Neural crest cell (in vitro differentiated cells): ENCODE results near the gene DDX3X. TPM values are rescaled to one million over a fixed set of nuclear protein-coding genes. Genes with fewer than 3 reads are reported as not detected.
"Not testable (repeated sequence)": the region's sequence is repeated elsewhere in the genome, so short reads cannot be mapped to it uniquely, and the experiment has no call there.

Source experiments
- DNase-seq: peaks from one replicate; pipeline ENCODE4 v3.0.0; 2021; ENCODE audit warnings: low read depth, mixed read lengths, low spot score
- H3K27ac Mint-ChIP-seq: one replicate; pipeline ENCODE4 v1.8.0; 2021; ENCODE audit warnings: mild to moderate bottlenecking, mixed read lengths; ENCODE audit not compliant: unreplicated experiment
- H3K27me3 Mint-ChIP-seq: 2 replicates; pipeline ENCODE4 v1.8.0; 2021; ENCODE audit warnings: low read depth, mild to moderate bottlenecking, mixed read lengths
- H3K36me3 Mint-ChIP-seq: 2 replicates; pipeline ENCODE4 v1.8.0; 2021; ENCODE audit warnings: low read depth, mild to moderate bottlenecking, mixed read lengths
- H3K4me1 Mint-ChIP-seq: 2 replicates; pipeline ENCODE4 v1.8.0; 2021; ENCODE audit warnings: mixed read lengths
- H3K4me3 Mint-ChIP-seq: one replicate; pipeline ENCODE4 v1.8.0; 2021; ENCODE audit warnings: mild to moderate bottlenecking, mixed read lengths
- H3K9me3 Mint-ChIP-seq: 2 replicates; pipeline ENCODE4 v1.8.0; 2021; ENCODE audit warnings: mixed read lengths
- total RNA-seq: library from RNA; stranded (reverse); gene quantifications from 2 replicates; pipeline ENCODE4 v1.2.1, GENCODE V29; 2021
- TF ChIP-seq, protein P1 (sequence below): fragments of 200-600 bp; sonication (generic); conservative IDR thresholded peaks from 2 replicates; pipeline ENCODE4 v1.5.0; 2021; ENCODE audit warnings: antibody characterized with exemption, mild to moderate bottlenecking

Gene DDX3X
- total RNA-seq, 1 donor from 2014 or later = 300 TPM

DNA sequence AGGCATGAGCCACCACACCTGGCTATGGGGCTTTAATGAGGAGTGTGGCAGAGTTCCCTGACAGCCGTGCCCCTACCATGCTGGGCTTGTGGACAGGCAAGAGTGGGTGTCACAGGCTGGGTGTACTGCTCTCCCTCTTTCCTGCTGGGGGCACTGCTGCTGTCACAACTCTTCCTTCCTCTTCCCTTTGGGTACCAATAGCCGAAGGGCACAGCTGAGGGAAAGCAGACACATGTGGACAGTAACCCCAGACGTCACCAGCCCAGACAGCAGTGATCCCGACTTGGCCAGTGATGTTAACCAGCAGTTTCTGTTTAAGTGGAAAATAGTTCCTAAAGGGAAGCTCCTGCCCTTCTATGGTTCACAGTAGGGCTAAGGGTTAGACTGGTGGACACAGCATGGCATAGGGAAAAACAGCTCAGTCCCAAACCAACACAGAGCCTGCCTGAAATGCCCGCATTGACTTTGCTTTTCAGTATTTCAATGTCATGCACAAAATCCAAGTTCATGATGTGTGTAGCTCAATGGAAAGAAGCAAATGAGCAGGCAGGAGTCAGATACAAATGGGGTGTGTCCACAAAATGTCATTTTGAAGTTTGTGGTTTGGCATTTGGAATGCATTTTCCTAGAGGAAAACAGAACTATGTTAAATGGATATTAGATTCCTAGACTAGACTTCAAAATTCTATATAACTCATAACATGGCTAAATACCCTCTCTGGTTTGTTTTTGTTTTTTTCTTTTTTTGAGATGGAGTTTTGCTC, 24.9 kb upstream of the DDX3X start:
- Mint-ChIP-seq H3K9me3 (no peaks in the 10 kb centered on the region), H3K27ac (no peak overlapping the region), H3K27me3 (no peaks in the 10 kb centered on the region), H3K4me1 (no peaks in the 10 kb centered on the region), H3K4me3 (no peak overlapping the region), H3K36me3 (no peaks in the 10 kb centered on the region)
- TF ChIP-seq, protein P1, sequence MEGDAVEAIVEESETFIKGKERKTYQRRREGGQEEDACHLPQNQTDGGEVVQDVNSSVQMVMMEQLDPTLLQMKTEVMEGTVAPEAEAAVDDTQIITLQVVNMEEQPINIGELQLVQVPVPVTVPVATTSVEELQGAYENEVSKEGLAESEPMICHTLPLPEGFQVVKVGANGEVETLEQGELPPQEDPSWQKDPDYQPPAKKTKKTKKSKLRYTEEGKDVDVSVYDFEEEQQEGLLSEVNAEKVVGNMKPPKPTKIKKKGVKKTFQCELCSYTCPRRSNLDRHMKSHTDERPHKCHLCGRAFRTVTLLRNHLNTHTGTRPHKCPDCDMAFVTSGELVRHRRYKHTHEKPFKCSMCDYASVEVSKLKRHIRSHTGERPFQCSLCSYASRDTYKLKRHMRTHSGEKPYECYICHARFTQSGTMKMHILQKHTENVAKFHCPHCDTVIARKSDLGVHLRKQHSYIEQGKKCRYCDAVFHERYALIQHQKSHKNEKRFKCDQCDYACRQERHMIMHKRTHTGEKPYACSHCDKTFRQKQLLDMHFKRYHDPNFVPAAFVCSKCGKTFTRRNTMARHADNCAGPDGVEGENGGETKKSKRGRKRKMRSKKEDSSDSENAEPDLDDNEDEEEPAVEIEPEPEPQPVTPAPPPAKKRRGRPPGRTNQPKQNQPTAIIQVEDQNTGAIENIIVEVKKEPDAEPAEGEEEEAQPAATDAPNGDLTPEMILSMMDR = no peak
- DNase-seq = no peak

DNA sequence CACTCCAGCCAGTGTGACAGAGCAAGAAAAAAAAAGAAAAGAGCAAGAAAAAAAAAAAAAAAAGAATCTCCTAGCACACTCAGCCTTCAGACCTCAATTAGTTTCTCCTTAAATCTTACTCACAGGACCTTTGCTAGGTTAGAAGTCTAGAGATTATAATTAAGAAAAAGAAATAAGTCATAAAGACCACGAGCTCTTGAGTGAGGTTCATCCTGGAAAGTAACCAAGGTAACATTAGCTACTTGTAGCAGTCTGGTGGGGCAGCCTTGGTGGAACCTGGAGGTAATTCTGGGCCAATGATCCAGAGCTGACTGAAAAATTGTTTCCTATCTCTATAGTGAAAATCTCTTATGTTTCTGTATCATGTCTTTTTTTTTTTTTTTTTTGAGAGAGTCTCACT, 21.2 kb upstream of the DDX3X start:
- Mint-ChIP-seq H3K27me3 (no peaks in the 10 kb centered on the region), H3K36me3 (no peaks in the 10 kb centered on the region), H3K9me3 (peaks cover 2% of the 10 kb centered on the region), H3K27ac (no peak overlapping the region), H3K4me3 (no peak overlapping the region), H3K4me1 (no peaks in the 10 kb centered on the region)
- TF ChIP-seq, protein P1 = no peak
- DNase-seq = no peak

DNA sequence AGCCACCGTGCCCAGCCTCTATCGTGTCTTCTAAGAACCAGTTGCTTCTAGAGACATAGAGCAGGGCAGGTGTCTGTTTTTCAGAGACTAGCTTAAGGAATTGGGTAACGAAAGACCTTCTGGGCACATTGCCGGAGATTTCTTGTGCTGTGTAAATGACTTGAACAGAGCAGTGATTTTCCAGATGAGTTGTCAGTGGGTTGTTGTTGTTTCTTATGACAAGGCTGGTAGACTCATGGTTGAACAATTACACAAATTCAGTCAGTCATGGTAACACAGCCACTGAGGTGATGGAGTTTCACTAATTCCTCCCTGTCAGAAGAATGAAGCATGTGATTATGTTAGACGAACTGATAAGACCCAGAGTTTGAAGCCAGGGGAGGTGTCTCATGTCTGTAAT, 20.5 kb upstream of the DDX3X start:
- Mint-ChIP-seq H3K36me3 (no peaks in the 10 kb centered on the region), H3K27me3 (no peaks in the 10 kb centered on the region), H3K9me3 (peaks cover 3% of the 10 kb centered on the region), H3K4me1 (no peaks in the 10 kb centered on the region), H3K27ac (no peak overlapping the region), H3K4me3 (no peak overlapping the region)
- TF ChIP-seq, protein P1 = no peak
- no peak for DNase-seq

DNA sequence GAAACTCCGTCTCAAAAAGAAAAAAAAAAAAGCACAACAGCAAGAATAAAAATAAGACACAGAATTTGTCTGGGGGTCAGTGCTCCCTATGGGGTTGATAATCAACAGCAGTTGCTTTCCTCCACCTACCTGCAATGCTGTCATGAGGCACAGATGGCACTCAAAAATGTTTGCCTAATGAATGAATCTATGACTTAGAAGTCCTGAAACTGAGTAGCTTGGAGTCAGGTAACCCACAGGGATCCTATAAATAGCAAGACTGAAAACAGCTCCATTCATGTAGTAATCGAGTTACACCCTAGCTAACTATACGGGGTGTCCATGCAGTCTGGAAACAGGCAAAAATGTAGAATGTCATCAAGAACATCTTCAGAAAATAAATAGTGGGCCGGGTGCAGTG, 19.8 kb upstream of the DDX3X start:
- Mint-ChIP-seq H3K27ac (no peak overlapping the region), H3K4me1 (no peaks in the 10 kb centered on the region), H3K36me3 (no peaks in the 10 kb centered on the region), H3K27me3 (no peaks in the 10 kb centered on the region), H3K4me3 (no peak overlapping the region), H3K9me3 (peaks cover 3% of the 10 kb centered on the region)
- TF ChIP-seq, protein P1 = no peak
- no peak for DNase-seq

DNA sequence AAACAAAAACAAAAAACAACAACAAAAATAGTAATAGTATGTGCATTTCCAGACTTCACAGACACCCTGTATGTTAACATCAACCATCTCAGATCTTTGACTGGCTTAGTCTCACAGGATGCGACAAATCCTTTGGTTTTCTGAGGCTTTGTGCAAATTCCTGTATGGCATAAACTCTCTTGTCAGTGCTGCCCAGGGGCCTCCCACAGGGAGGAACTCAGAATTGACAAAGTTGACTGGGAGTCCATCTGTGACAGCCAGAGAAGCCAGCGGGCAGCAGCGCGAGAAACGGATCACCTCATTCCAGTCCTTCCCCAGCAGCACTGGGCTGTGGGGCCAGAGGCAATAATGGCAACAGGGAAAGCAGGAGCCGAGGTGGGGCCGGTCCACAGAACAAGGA, 19.1 kb upstream of the DDX3X start:
- Mint-ChIP-seq H3K9me3 (peaks cover 3% of the 10 kb centered on the region), H3K36me3 (no peaks in the 10 kb centered on the region), H3K27ac (peak overlapping the region; percentile 19), H3K4me3 (no peak overlapping the region), H3K27me3 (no peaks in the 10 kb centered on the region), H3K4me1 (no peaks in the 10 kb centered on the region)
- TF ChIP-seq, protein P1 = no peak
- no peak for DNase-seq

DNA sequence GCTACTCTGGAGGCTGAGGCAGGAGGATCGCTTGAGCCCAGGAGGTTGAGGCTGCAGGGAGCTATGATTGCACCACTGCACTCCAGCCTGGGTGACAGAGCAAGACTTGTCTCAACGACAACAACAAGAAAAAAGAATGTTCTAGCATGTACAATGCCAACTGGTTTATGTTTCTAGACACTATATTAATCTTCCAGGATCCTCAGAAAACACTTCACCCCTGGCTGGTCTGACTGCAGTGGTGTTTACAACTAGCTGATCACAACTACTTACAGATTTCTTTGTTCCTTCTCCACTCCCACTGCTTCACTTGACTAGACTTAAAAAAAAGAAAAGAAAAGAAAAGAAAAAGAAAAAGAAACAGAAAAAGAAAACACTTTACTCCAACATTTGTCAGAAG, 17.7 kb upstream of the DDX3X start:
- H3K27ac Mint-ChIP-seq = peak overlapping the region; percentile 93
- not testable (repeated sequence) for H3K4me3 Mint-ChIP-seq, DNase-seq, H3K27me3 Mint-ChIP-seq, H3K4me1 Mint-ChIP-seq, H3K36me3 Mint-ChIP-seq, H3K9me3 Mint-ChIP-seq
